Mesendoderm (in vitro differentiated cells): ENCODE measurements around the gene DNAJC11.

Experiments
- DNase-seq: peaks from one replicate; pipeline ENCODE4 v3.0.0; 2013
- H2AK5ac ChIP-seq: 2 replicates; pipeline ENCODE4 v1.6.1; 2013; ENCODE audit warnings: low read length, inconsistent platforms
- H2BK120ac ChIP-seq: 2 replicates; pipeline ENCODE4 v1.6.1; 2013; ENCODE audit warnings: low read depth, mild to moderate bottlenecking, low read length, moderate library complexity, mixed read lengths
- H2BK15ac ChIP-seq: replicated peaks from 2 replicates; pipeline ENCODE4 v1.6.1; 2013; ENCODE audit warnings: low read depth, mild to moderate bottlenecking, moderate library complexity
- H2BK5ac ChIP-seq: 2 replicates; pipeline ENCODE4 v1.6.1; 2013; ENCODE audit warnings: low read length, inconsistent platforms
- H3K18ac ChIP-seq: 2 replicates; pipeline ENCODE4 v1.6.1; 2013; ENCODE audit warnings: mild to moderate bottlenecking, low read length, mixed read lengths
- H3K23ac ChIP-seq: one replicate; pipeline ENCODE4 v1.6.1; 2013; ENCODE audit warnings: low read length
- H3K27ac ChIP-seq: 2 replicates; pipeline ENCODE4 v1.5.1; 2013; ENCODE audit warnings: low read depth, mild to moderate bottlenecking, inconsistent platforms, low read length, moderate library complexity
- H3K27me3 ChIP-seq: 2 replicates; pipeline ENCODE4 v1.6.1; 2013; ENCODE audit warnings: low read length, control low read depth, mild to moderate bottlenecking, inconsistent platforms; ENCODE audit not compliant: insufficient read depth, poor library complexity
- H3K36me3 ChIP-seq: 2 replicates; pipeline ENCODE4 v1.6.1; 2013; ENCODE audit warnings: low read length, inconsistent platforms; ENCODE audit not compliant: control insufficient read depth, insufficient read depth
- H3K4ac ChIP-seq: one replicate; pipeline ENCODE4 v1.6.1; 2013; ENCODE audit warnings: low read depth, mild to moderate bottlenecking, low read length, moderate library complexity
- H3K4me1 ChIP-seq: 2 replicates; pipeline ENCODE4 v1.6.1; 2013; ENCODE audit warnings: low read depth, low read length, inconsistent platforms; ENCODE audit not compliant: control insufficient read depth
- H3K4me2 ChIP-seq: 2 replicates; pipeline ENCODE4 v1.6.1; 2013; ENCODE audit warnings: low read length
- H3K4me3 ChIP-seq: 2 replicates; pipeline ENCODE4 v1.5.1; 2013; ENCODE audit warnings: mild to moderate bottlenecking, low read length
- H3K56ac ChIP-seq: one replicate; pipeline ENCODE4 v1.6.1; 2013; ENCODE audit warnings: low read length
- H3K79me1 ChIP-seq: 2 replicates; pipeline ENCODE4 v1.6.1; 2013; ENCODE audit warnings: low read length, inconsistent platforms
- H3K79me2 ChIP-seq: 2 replicates; pipeline ENCODE4 v1.6.1; 2013; ENCODE audit warnings: mild to moderate bottlenecking, low read length; ENCODE audit not compliant: control insufficient read depth, insufficient read depth
- H3K9ac ChIP-seq: 2 replicates; pipeline ENCODE4 v1.6.1; 2013; ENCODE audit warnings: low read length, inconsistent platforms
- H4K5ac ChIP-seq: one replicate; pipeline ENCODE4 v1.6.1; 2013; ENCODE audit warnings: low read length
- H4K8ac ChIP-seq: one replicate; pipeline ENCODE4 v1.6.1; 2013; ENCODE audit warnings: low read depth, mild to moderate bottlenecking, control low read depth, low read length, moderate library complexity
- WGBS: extraction: QIAGEN DNeasy Blood & Tissue Kit; methylation state at CpG from one replicate; pipeline ENCODE4 v1.1.7; 2013; ENCODE audit warnings: low lambda C conversion rate, missing lambda C conversion rate; ENCODE audit not compliant: insufficient coverage; ENCODE audit errors: extremely low coverage; 5-methylcytosine and 5-hydroxymethylcytosine counted together

DNAJC11 gene

GRCh38 chr1:6621429-6622391 is 79.9 kb downstream of the DNAJC11 start:
- Histone ChIP-seq H3K18ac (no peak overlapping the region), H2BK15ac (no peak overlapping the region), H3K27ac (no peak overlapping the region), H3K4me1 (no peaks in the 10 kb centered on the region), H3K4me3 (no peak overlapping the region), H3K56ac (no peak overlapping the region), H3K4ac (no peak overlapping the region), H3K4me2 (no peak overlapping the region), H3K9ac (no peak overlapping the region), H2AK5ac (no peak overlapping the region), H3K23ac (no peak overlapping the region), H2BK120ac (no peak overlapping the region), H3K79me2 (peaks cover 20% of the 10 kb centered on the region), H4K5ac (no peak overlapping the region), H2BK5ac (no peak overlapping the region), H3K36me3 (peaks cover 15% of the 10 kb centered on the region), H3K79me1 (peaks cover 18% of the 10 kb centered on the region), H4K8ac (no peak overlapping the region), H3K27me3 (no peaks in the 10 kb centered on the region)
- DNase-seq = no peak
- WGBS = no CpG with 5 or more reads among the region's 41 CpGs

GRCh38 chr1:6619045-6619444 is 82.6 kb downstream of the DNAJC11 start:
- Histone ChIP-seq H3K23ac (no peak overlapping the region), H4K5ac (no peak overlapping the region), H2AK5ac (no peak overlapping the region), H2BK120ac (no peak overlapping the region), H3K36me3 (peaks cover 15% of the 10 kb centered on the region), H3K56ac (no peak overlapping the region), H2BK5ac (no peak overlapping the region), H3K79me2 (peaks cover 33% of the 10 kb centered on the region), H3K79me1 (peaks cover 17% of the 10 kb centered on the region), H3K27ac (no peak overlapping the region), H3K18ac (no peak overlapping the region), H2BK15ac (no peak overlapping the region), H3K4me1 (no peaks in the 10 kb centered on the region), H3K4ac (no peak overlapping the region), H3K9ac (no peak overlapping the region), H4K8ac (no peak overlapping the region), H3K4me2 (no peak overlapping the region), H3K27me3 (no peaks in the 10 kb centered on the region), H3K4me3 (no peak overlapping the region)
- no CpG with 5 or more reads among the region's 4 CpGs for WGBS
- no peak for DNase-seq

- Histone ChIP-seq H3K9ac (peak overlapping the region; percentile 80), H3K18ac (peak overlapping the region; percentile 98), H3K4ac (peak overlapping the region; percentile 91), H3K27ac (no peak overlapping the region), H3K4me2 (peak overlapping the region; percentile 39), H4K8ac (no peak overlapping the region), H3K4me3 (peak overlapping the region; percentile 58), H3K4me1 (no peaks in the 10 kb centered on the region), H3K79me1 (peaks cover 10% of the 10 kb centered on the region), H3K27me3 (no peaks in the 10 kb centered on the region), H2BK120ac (peak overlapping the region; percentile 34), H3K56ac (peak overlapping the region; percentile 81), H4K5ac (no peak overlapping the region), H2AK5ac (no peak overlapping the region), H3K23ac (peak overlapping the region; percentile 66), H3K36me3 (peaks cover 8% of the 10 kb centered on the region), H3K79me2 (peaks cover 31% of the 10 kb centered on the region), H2BK5ac (no peak overlapping the region), H2BK15ac (no peak overlapping the region)
- WGBS = no CpG with 5 or more reads among the region's 82 CpGs
- peak; percentile 18 for DNase-seq
These were observed 86.5 kb downstream of the DNAJC11 start for GRCh38 chr1:6614929-6615785.

GRCh38 chr1:6614019-6614928 is 87.3 kb downstream of the DNAJC11 start:
- Histone ChIP-seq H3K79me2 (peaks cover 31% of the 10 kb centered on the region), H3K27ac (peak overlapping the region; percentile 94), H3K18ac (peak overlapping the region; percentile 98), H3K4me2 (no peak overlapping the region), H2BK5ac (no peak overlapping the region), H3K79me1 (peaks cover 7% of the 10 kb centered on the region), H3K27me3 (no peaks in the 10 kb centered on the region), H3K4me1 (no peaks in the 10 kb centered on the region), H2BK120ac (peak overlapping the region; percentile 34), H3K36me3 (peaks cover 3% of the 10 kb centered on the region), H3K9ac (peak overlapping the region; percentile 91), H2BK15ac (peak overlapping the region; percentile 59), H4K8ac (peak overlapping the region; percentile 82), H3K23ac (no peak overlapping the region), H3K4me3 (peak overlapping the region; percentile 85), H3K56ac (peak overlapping the region; percentile 96), H3K4ac (peak overlapping the region; percentile 91), H2AK5ac (no peak overlapping the region), H4K5ac (no peak overlapping the region)
- WGBS = no CpG with 5 or more reads among the region's 117 CpGs
- peak; percentile 46 for DNase-seq

GRCh38 chr1:6613361-6614018 is 88.1 kb downstream of the DNAJC11 start, which contains the start of gene PHF13:
TSS of gene PHF13 (plus strand) at chr1:6613731. CDS start at chr1:6614067, 336 bp downstream.
- Histone ChIP-seq H2BK120ac (peak within 1 kb of the TSS; percentile 75), H4K8ac (peak within 1 kb of the TSS; percentile 82), H3K9ac (peak within 1 kb of the TSS; percentile 91), H3K56ac (peak within 1 kb of the TSS; percentile 96), H4K5ac (no peak within 1 kb of the TSS), H2BK15ac (peak within 1 kb of the TSS; percentile 59), H3K18ac (peak within 1 kb of the TSS; percentile 100), H3K4me2 (peak within 1 kb of the TSS; percentile 93), H2BK5ac (no peak within 1 kb of the TSS), H3K79me1 (peaks cover 6% of the 10 kb centered on the region), H2AK5ac (no peak within 1 kb of the TSS), H3K79me2 (peaks cover 31% of the 10 kb centered on the region), H3K4me1 (no peaks in the 10 kb centered on the region), H3K27ac (peak within 1 kb of the TSS; percentile 94), H3K23ac (no peak within 1 kb of the TSS), H3K4ac (peak within 1 kb of the TSS; percentile 94), H3K27me3 (no peaks in the 10 kb centered on the region), H3K36me3 (peaks cover 3% of the 10 kb centered on the region), H3K4me3 (peak within 1 kb of the TSS; percentile 85)
- DNase-seq = peak; percentile 99
- WGBS = no CpG with 5 or more reads among the region's 84 CpGs
